ENCODE data around the gene BLID. TPM values are rescaled to one million over a fixed set of nuclear protein-coding genes. Genes with fewer than 3 reads are reported as not detected.

Gene BLID
- total and polyA plus RNA-seq, 2 of the 4 experiments (the other 2 are of a cell fraction): 0.24 to 30.8 TPM

DNA sequence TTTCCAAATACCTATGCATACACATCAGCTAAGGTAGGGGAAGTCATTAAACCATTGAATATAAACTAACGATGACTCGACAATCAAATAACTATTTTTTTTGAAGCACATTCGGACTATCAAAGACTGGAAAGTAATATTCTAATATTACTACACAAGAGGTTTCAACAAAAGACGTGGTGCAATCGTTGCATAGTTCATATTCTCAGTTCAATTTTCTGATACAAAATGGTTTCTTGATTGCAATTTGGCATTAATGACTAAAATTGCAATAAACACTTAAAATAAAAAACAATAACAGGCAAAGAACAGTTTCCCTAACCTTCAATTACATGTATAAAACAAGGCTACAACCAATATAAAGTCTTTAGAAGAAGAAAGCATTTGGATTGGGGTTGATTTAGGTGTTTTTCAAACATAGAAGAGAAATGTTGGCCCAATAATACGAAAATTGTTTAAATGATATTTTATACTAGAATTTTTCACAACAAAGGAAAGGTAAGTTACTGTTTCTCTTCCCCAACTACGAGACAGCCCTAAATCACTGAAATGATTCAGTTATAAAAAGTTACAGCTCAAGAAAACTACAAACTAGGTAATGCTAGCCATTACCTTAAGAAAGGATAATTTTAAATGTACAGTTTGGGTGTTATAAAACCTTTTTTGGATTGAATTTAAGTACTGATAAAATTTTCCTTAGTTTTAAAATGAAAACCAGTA is 17.6 kb downstream of the BLID start:
- BruUV-seq (replicated peaks): no TSS peak
- no peak overlapping the region for H4K5ac ChIP-seq (ENCODE audit: low read depth, low read length)
- peak overlapping the region; percentile 91; the same call in 1 of the 2 replicates for H3K4ac ChIP-seq (ENCODE audit: low read depth, low read length)
- no peak overlapping the region for H2AFZ ChIP-seq (replicated peaks; ENCODE audit: low read length, poor library complexity)
- no CpG with 5 or more reads among the region's 7 CpGs for WGBS, 2 experiments (ENCODE audit: extremely low coverage in 2 of 2, insufficient read length in 1 of 2)
- no peak overlapping the region for H3K14ac ChIP-seq (replicated peaks; ENCODE audit: low read depth, low read length)
- in situ Hi-C loops (cut with MboI; ENCODE audit: low sequenced_read_pairs): no loop called here
- H3K9ac ChIP-seq (ENCODE audit: low read depth, low read length): peak overlapping the region; percentile 100
- H3K27ac ChIP-seq (ENCODE audit: insufficient read depth, low read length): peak overlapping the region; percentile 85; the same call in 1 of the 2 replicates
- H4K91ac ChIP-seq (ENCODE audit: insufficient read depth, low read depth, low read length): no peak overlapping the region
- peaks cover 2% of the 10 kb centered on the region; the same call in 1 of the 2 replicates for H3K9me1 ChIP-seq (ENCODE audit: insufficient read depth, low read length)
- H3K23ac ChIP-seq (ENCODE audit: low read depth, low read length): peak overlapping the region; percentile 96; the same call in 1 of the 2 replicates
- peak overlapping the region; percentile 78 for H3K18ac ChIP-seq (ENCODE audit: low read depth, low read length)
- no peaks in the 10 kb centered on the region for H3K27me3 ChIP-seq (ENCODE audit: control insufficient read depth, insufficient read depth, low read length)
- dilution Hi-C loops (cut with HindIII; ENCODE audit: low sequenced_read_pairs, unreplicated experiment): no loop called here
- no peak overlapping the region for H2BK15ac ChIP-seq (ENCODE audit: low read depth, low read length)
- H2BK20ac ChIP-seq (ENCODE audit: low read depth, low read length): no peak overlapping the region
- peak overlapping the region; percentile 91 for H3K4me3 ChIP-seq (ENCODE audit: insufficient read depth, low read depth, low read length)
- DNase-seq: no peak
- ChIA-PET CTCF (no interaction called here), POLR2A (ENCODE audit: unreplicated experiment) (interaction anchor here (0.5 to 2.0 kb wide), 3 partner anchors 82 to 105 kb away, joined by 3 to 5 read pairs (median 4); no protein-coding TSS in a partner anchor)
- H3K79me1 ChIP-seq (ENCODE audit: low read depth in 1 of 2, low read length in 2 of 2): peaks cover 0 to 11% of the 10 kb centered on the region in 2 experiments; a peak in 1 of 4 replicates
- peaks cover 47% of the 10 kb centered on the region for H4K20me1 ChIP-seq (ENCODE audit: insufficient read depth, low read length)
- no peak for ATAC-seq (ENCODE audit: low read depth)
- H4K8ac ChIP-seq (ENCODE audit: low read depth in 2 of 2, low read length in 2 of 2): peak overlapping the region in 1 of 2 experiments; percentile 33; a peak in 2 of 4 replicates
- peak overlapping the region; percentile 44 for H3K56ac ChIP-seq (ENCODE audit: extremely low read depth, insufficient read depth, low read length)
- intact Hi-C loops (cut with micrococcal nuclease): loop anchor here (5.0 kb wide), 1 partner anchor 501 kb away; no protein-coding TSS in a partner anchor
- H2AK5ac ChIP-seq (ENCODE audit: low read depth, low read length): no peak overlapping the region
- H3K36me3 ChIP-seq (ENCODE audit: control insufficient read depth, insufficient read depth, low read length): peaks cover 31% of the 10 kb centered on the region
- H3K4me1 ChIP-seq (ENCODE audit: control insufficient read depth, insufficient read depth, low read length): peaks cover 2% of the 10 kb centered on the region; the same call in 1 of the 2 replicates
- peak overlapping the region; percentile 87 for H2BK5ac ChIP-seq (ENCODE audit: low read depth, low read length, poor library complexity, severe bottlenecking)
- H2AK9ac ChIP-seq (replicated peaks; ENCODE audit: low read depth, low read length, poor library complexity): no peak overlapping the region
- H2BK120ac ChIP-seq (ENCODE audit: low read depth, low read length): no peak overlapping the region
- H3K9me3 ChIP-seq (ENCODE audit: control insufficient read depth, insufficient read depth, low read length): no peaks in the 10 kb centered on the region
- H3K4me2 ChIP-seq (ENCODE audit: low read depth, low read length): peak overlapping the region; percentile 73
- TF ChIP-seq MXI1 (IDR thresholded peaks at IDR 0.05; ENCODE audit: borderline replicate concordance, low read depth, low read length): no peak
- no peak for TF ChIP-seq BHLHE40 (IDR thresholded peaks at IDR 0.05; ENCODE audit: low read depth, low read length)
- TF ChIP-seq NFE2L2 (IDR thresholded peaks at IDR 0.05; ENCODE audit: low read depth, low read length): no peak
- no peak for TF ChIP-seq ELK1 (IDR thresholded peaks at IDR 0.05; ENCODE audit: borderline replicate concordance, low read depth, low read length)
- TF ChIP-seq MAZ (IDR thresholded peaks at IDR 0.05; ENCODE audit: borderline replicate concordance, low read depth, low read length): no peak
- TF ChIP-seq CEBPB (IDR thresholded peaks at IDR 0.05; ENCODE audit: low read depth, low read length): no peak
- TF ChIP-seq CHD1 (IDR thresholded peaks at IDR 0.05; ENCODE audit: low read depth, low read length): no peak
- no peak for TF ChIP-seq RCOR1 (IDR thresholded peaks at IDR 0.05; ENCODE audit: insufficient replicate concordance, low read length)
- TF ChIP-seq FOS (IDR thresholded peaks at IDR 0.05; ENCODE audit: low read depth, low read length): no peak
- TF ChIP-seq RAD21 (IDR thresholded peaks at IDR 0.05; ENCODE audit: low read length): no peak
- TF ChIP-seq MAFK (IDR thresholded peaks at IDR 0.05; ENCODE audit: low read depth, low read length): no peak
- TF ChIP-seq RFX5 (IDR thresholded peaks at IDR 0.05; ENCODE audit: low read depth, low read length): no peak
- TF ChIP-seq, protein P1, sequence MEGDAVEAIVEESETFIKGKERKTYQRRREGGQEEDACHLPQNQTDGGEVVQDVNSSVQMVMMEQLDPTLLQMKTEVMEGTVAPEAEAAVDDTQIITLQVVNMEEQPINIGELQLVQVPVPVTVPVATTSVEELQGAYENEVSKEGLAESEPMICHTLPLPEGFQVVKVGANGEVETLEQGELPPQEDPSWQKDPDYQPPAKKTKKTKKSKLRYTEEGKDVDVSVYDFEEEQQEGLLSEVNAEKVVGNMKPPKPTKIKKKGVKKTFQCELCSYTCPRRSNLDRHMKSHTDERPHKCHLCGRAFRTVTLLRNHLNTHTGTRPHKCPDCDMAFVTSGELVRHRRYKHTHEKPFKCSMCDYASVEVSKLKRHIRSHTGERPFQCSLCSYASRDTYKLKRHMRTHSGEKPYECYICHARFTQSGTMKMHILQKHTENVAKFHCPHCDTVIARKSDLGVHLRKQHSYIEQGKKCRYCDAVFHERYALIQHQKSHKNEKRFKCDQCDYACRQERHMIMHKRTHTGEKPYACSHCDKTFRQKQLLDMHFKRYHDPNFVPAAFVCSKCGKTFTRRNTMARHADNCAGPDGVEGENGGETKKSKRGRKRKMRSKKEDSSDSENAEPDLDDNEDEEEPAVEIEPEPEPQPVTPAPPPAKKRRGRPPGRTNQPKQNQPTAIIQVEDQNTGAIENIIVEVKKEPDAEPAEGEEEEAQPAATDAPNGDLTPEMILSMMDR (conservative IDR thresholded peaks at IDR 0.05; ENCODE audit: low read depth, low read length): no peak
- no peak for TF ChIP-seq USF2 (IDR thresholded peaks at IDR 0.05; ENCODE audit: low read depth, low read length)
